GM21723 (cell line): ENCODE measurements around the gene FSIP1.

ENCODE experiments used
- ATAC-seq: cut with Tn5 transposase; IDR thresholded peaks from one replicate; pipeline ENCODE4 v1.9.1; 2021; ENCODE audit warnings: mild to moderate bottlenecking, moderate library complexity; ENCODE audit not compliant: unreplicated experiment

The FSIP1 gene

GRCh38 chr15:39585389-39585841 is 197.2 kb downstream of the FSIP1 start:
- ATAC-seq: no peak

GRCh38 chr15:39584662-39585388 is 197.8 kb downstream of the FSIP1 start:
- no peak for ATAC-seq

GRCh38 chr15:39584266-39584659 is 198.4 kb downstream of the FSIP1 start:
- no peak for ATAC-seq

- ATAC-seq: no peak
Observed at GRCh38 chr15:39583596-39584265, 198.9 kb downstream of the FSIP1 start.

- ATAC-seq: no peak
Observed at GRCh38 chr15:39582977-39583595, 199.6 kb downstream of the FSIP1 start.

GRCh38 chr15:39582286-39582976 is 200.2 kb downstream of the FSIP1 start:
- no peak for ATAC-seq

- ATAC-seq: no peak
Observed at GRCh38 chr15:39581793-39582285, 200.8 kb downstream of the FSIP1 start.

GRCh38 chr15:39581242-39581792 is 201.3 kb downstream of the FSIP1 start:
- no peak for ATAC-seq

- peak; percentile 20 for ATAC-seq
Observed at GRCh38 chr15:39580485-39581241, 202.0 kb downstream of the FSIP1 start, which contains the start of gene THBS1. Gene THBS1 (plus strand): TSS chr15:39581079. CDS start chr15:39581858, 779 bp downstream.

- peak; percentile 75 for ATAC-seq
Observed at GRCh38 chr15:39580117-39580484, 202.5 kb downstream of the FSIP1 start.

GRCh38 chr15:39579487-39580116 is 203.0 kb downstream of the FSIP1 start:
- no peak for ATAC-seq

- no peak for ATAC-seq
Observed at GRCh38 chr15:39578851-39579486, 203.7 kb downstream of the FSIP1 start.

- no peak for ATAC-seq
Observed at GRCh38 chr15:39575180-39575579, 207.5 kb downstream of the FSIP1 start.

- ATAC-seq: no peak
Observed at GRCh38 chr15:39574427-39574826, 208.2 kb downstream of the FSIP1 start.

- no peak for ATAC-seq
Observed at GRCh38 chr15:39573844-39574243, 208.8 kb downstream of the FSIP1 start.

GRCh38 chr15:39573287-39573686 is 209.4 kb downstream of the FSIP1 start:
- no peak for ATAC-seq

- no peak for ATAC-seq
Observed at GRCh38 chr15:39565851-39566250, 216.8 kb downstream of the FSIP1 start.

- ATAC-seq: no peak
Observed at GRCh38 chr15:39564972-39565665, 217.5 kb downstream of the FSIP1 start.

- no peak for ATAC-seq
Observed at GRCh38 chr15:39558421-39558820, 224.2 kb downstream of the FSIP1 start.
